Hepatocyte (in vitro differentiated cells): ENCODE data around the gene HSP90AA1.

Experiments
- CTCF ChIP-seq: fragments of 200-600 bp; sonication (generic); IDR thresholded peaks from 2 replicates; pipeline ENCODE4 v1.5.1; 2016; ENCODE audit warnings: antibody characterized with exemption, mild to moderate bottlenecking; ENCODE audit not compliant: poor library complexity
- EZH2 ChIP-seq: fragments of 200-600 bp; sonication (generic); IDR thresholded peaks from 2 replicates; pipeline ENCODE4 v1.6.1; 2016; ENCODE audit warnings: antibody characterized with exemption, mild to moderate bottlenecking, borderline replicate concordance
- EZH2phosphoT487 ChIP-seq: fragments of 200-600 bp; sonication (generic); IDR thresholded peaks from one replicate; pipeline ENCODE4 v1.6.1; 2018; ENCODE audit warnings: antibody characterized with exemption, mild to moderate bottlenecking, low read depth, moderate library complexity; ENCODE audit not compliant: unreplicated experiment, severe bottlenecking

- no peak for TF ChIP-seq EZH2phosphoT487
- TF ChIP-seq EZH2, result no peak
- TF ChIP-seq CTCF, result peak; percentile 12
These were observed at the start of gene HSP90AA1 for GRCh38 chr14:102086972-102087761.
